Thyroid gland (tissue), 4 donors: ENCODE measurements around the gene SCGN. TPM values are rescaled to one million over a fixed set of nuclear protein-coding genes. Genes with fewer than 3 reads are reported as not detected.
"Not testable (repeated sequence)": the region's sequence is repeated elsewhere in the genome, so short reads cannot be mapped to it uniquely, and the experiment has no call there.

ENCODE experiments used
- DNase-seq, 2 donors: peaks; one replicate each; pipeline ENCODE4 v3.0.0-alpha.2; 2019
- H3K27ac ChIP-seq, 3 donors: fragments of 200-600 bp; sonication (generic); 1 replicate in 2 of 3; 2 replicates in 1 of 3; pipeline ENCODE4 v1.5.1; 2016 to 2019; ENCODE audit warnings: mild to moderate bottlenecking in 1 of 3, moderate library complexity in 1 of 3
- H3K27me3 ChIP-seq: fragments of 200-600 bp; sonication (generic); one replicate; pipeline ENCODE4 v1.5.1; 2019
- H3K36me3 ChIP-seq, 2 donors: fragments of 200-600 bp; sonication (generic); one replicate each; pipeline ENCODE4 v1.5.1; 2016 to 2019
- H3K4me1 ChIP-seq, 2 donors: fragments of 200-600 bp; sonication (generic); one replicate each; pipeline ENCODE4 v1.5.1; 2017 to 2019
- H3K4me3 ChIP-seq, 3 donors: fragments of 200-600 bp; sonication (generic); replicated peaks in 1 of 3; 1 replicate in 2 of 3; 2 replicates in 1 of 3; pipeline ENCODE4 v1.5.1; 2016; ENCODE audit warnings: mild to moderate bottlenecking in 1 of 3
- H3K9me3 ChIP-seq: fragments of 200-600 bp; sonication (generic); one replicate; pipeline ENCODE4 v1.5.1; 2017
- CTCF ChIP-seq, 6 experiments: fragments of 200-600 bp in 3 of 6; fragments of 450-650 bp in 3 of 6; sonication (generic) in 3 of 6; IDR thresholded peaks; one replicate each; pipeline ENCODE4 v1.5.1; 2016 to 2019; ENCODE audit warnings: antibody characterized with exemption in 6 of 6, mild to moderate bottlenecking in 2 of 6, inconsistent platforms in 1 of 6, moderate library complexity in 1 of 6
- POLR2A ChIP-seq, 2 donors: fragments of 450-650 bp; IDR thresholded peaks; one replicate each; pipeline ENCODE4 v1.6.1; 2017; ENCODE audit warnings: antibody characterized with exemption in 2 of 2, mild to moderate bottlenecking in 2 of 2, moderate library complexity in 1 of 2
- WGBS, 2 donors: methylation state at CpG; one replicate each; pipeline ENCODE4 v1.1.5; 2017; 5-methylcytosine and 5-hydroxymethylcytosine counted together
- intact Hi-C: fragments of 100-400 bp; cut with DNase I; formaldehyde crosslinking; loops from one replicate; pipeline ENCODE4 v1.15.1; 2023
- total RNA-seq, 4 donors: library from RNA; depleted of rRNA; stranded (reverse); fragments of >200 nt; gene quantifications; one replicate each; pipeline ENCODE4 v1.2.3, GENCODE V29; 2016

Gene SCGN
- total RNA-seq, 4 donors from 2014 or later: 1.2 to 6.2 TPM; not detected in 2

DNA sequence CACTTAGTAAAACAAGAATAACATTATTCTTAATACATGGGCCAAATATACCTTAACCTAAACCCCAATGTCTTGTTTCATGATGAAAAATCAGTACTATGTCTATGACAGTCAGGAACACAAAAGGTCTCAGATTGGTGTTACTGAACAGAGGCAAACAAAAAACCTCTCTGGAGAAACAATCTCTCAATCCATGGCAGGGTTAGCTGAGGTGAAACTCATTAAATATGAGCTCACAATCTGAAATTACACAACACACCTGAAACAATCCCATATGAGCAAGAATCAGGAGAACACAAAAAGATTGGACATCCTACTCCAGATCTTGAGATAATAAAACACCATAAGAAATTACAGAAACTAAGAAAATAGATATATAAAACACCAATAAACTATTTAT, 96.0 kb downstream of the SCGN start:
- Histone ChIP-seq H3K4me1 (no peaks in the 10 kb centered on the region), H3K9me3 (no peaks in the 10 kb centered on the region), H3K4me3 (no peak overlapping the region), H3K27me3 (no peaks in the 10 kb centered on the region), H3K27ac (no peak overlapping the region), H3K36me3 (no peaks in the 10 kb centered on the region)
- DNase-seq: no peak
- intact Hi-C loops: no loop called here
- no peak for TF ChIP-seq POLR2A (IDR thresholded peaks at IDR 0.05)
- no peak for TF ChIP-seq CTCF (IDR thresholded peaks at IDR 0.05)

GRCh38 chr6:25748601-25749517, 96.8 kb downstream of the SCGN start:
- intact Hi-C loops, H3K36me3 ChIP-seq: not testable (repeated sequence)
- 50 to 52% methylated on average over 17 of the region's 17 CpGs for WGBS, 2 donors

GRCh38 chr6:25749837-25750236, 97.8 kb downstream of the SCGN start:
- Histone ChIP-seq H3K9me3 (no peaks in the 10 kb centered on the region), H3K27me3 (no peaks in the 10 kb centered on the region), H3K36me3 (no peaks in the 10 kb centered on the region), H3K27ac (no peak overlapping the region), H3K4me3 (no peak overlapping the region), H3K4me1 (no peaks in the 10 kb centered on the region)
- TF ChIP-seq POLR2A (IDR thresholded peaks at IDR 0.05) (no peak), CTCF (IDR thresholded peaks at IDR 0.05) (no peak)
- intact Hi-C loops: no loop called here
- 89 to 91% methylated on average over 2 of the region's 2 CpGs for WGBS, 2 donors
- no peak for DNase-seq

More at GRCh38 chr6:25748601-25749517, 96.8 kb downstream of the SCGN start:
- not testable (repeated sequence) for H3K4me1 ChIP-seq, H3K9me3 ChIP-seq, H3K27ac ChIP-seq, H3K4me3 ChIP-seq, DNase-seq, H3K27me3 ChIP-seq

DNA sequence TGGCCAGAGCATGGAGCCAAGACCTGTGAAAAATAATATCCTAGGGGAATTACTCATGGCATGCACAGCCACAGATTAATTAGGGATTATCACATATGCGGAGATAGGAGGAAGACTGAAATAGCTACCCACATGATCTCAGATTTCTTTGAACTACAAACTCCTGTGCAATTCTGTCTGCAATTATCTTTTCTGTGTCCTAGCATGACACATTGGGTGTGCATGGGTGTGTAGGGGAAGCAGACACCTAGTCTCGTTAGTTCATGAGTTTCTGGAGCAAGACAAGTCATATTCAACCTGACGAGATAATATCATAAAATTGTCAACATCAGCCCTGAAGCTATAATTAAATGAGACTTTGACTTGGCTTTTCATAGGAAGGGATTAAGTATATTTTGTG, 98.9 kb downstream of the SCGN start:
- Histone ChIP-seq H3K27me3 (no peaks in the 10 kb centered on the region), H3K9me3 (no peaks in the 10 kb centered on the region), H3K36me3 (no peaks in the 10 kb centered on the region), H3K4me3 (no peak overlapping the region), H3K27ac (no peak overlapping the region), H3K4me1 (no peaks in the 10 kb centered on the region)
- DNase-seq: no peak
- intact Hi-C loops: no loop called here
- 61 to 92% methylated on average over 2 to 3 of the region's 3 CpGs for WGBS, 2 donors
- no peak for TF ChIP-seq CTCF (IDR thresholded peaks at IDR 0.05)
- TF ChIP-seq POLR2A (IDR thresholded peaks at IDR 0.05): no peak

Other genes with a start within 250 kb of the SCGN start
- not detected for gene SLC17A4, start 102.5 kb downstream of the SCGN start, total RNA-seq
- gene SLC17A1, start 179.8 kb downstream of the SCGN start, total RNA-seq: not detected
- gene SLC17A3, start 222.0 kb downstream of the SCGN start, total RNA-seq: not detected